Liver (tissue), 9 donors: ENCODE data around the gene ATP2C2. TPM values are rescaled to one million over a fixed set of nuclear protein-coding genes. Genes with fewer than 3 reads are reported as not detected.

ENCODE experiments used
- DNase-seq: peaks from one replicate; pipeline ENCODE4 v3.0.0-alpha.2; 2017; ENCODE audit warnings: low spot score
- H3K27ac ChIP-seq, 2 donors: one replicate each; pipeline ENCODE4 v1.7.0; 2013; ENCODE audit warnings: inconsistent platforms in 2 of 2, low read length in 2 of 2, control low read depth in 1 of 2, low read depth in 1 of 2, mild to moderate bottlenecking in 1 of 2
- H3K27me3 ChIP-seq, 4 donors: one replicate each; pipeline versions ENCODE4 v1.6.1 to v1.7.0; 2013; ENCODE audit warnings: low read length in 3 of 4, inconsistent platforms in 1 of 4, mild to moderate bottlenecking in 1 of 4, moderate library complexity in 1 of 4; ENCODE audit not compliant: control insufficient read depth in 4 of 4, insufficient read depth in 4 of 4
- H3K36me3 ChIP-seq, 4 donors: one replicate each; pipeline versions ENCODE4 v1.6.1 to v1.7.0; 2013; ENCODE audit warnings: low read length in 3 of 4, mild to moderate bottlenecking in 3 of 4, low read depth in 1 of 4, moderate library complexity in 1 of 4; ENCODE audit not compliant: control insufficient read depth in 4 of 4, insufficient read depth in 3 of 4
- H3K4me1 ChIP-seq, 4 donors: one replicate each; pipeline versions ENCODE4 v1.6.1 to v1.7.0; 2013; ENCODE audit warnings: low read length in 3 of 4, mild to moderate bottlenecking in 3 of 4, moderate library complexity in 1 of 4; ENCODE audit not compliant: control insufficient read depth in 4 of 4, insufficient read depth in 4 of 4
- H3K4me3 ChIP-seq, 3 donors: one replicate each; pipeline versions ENCODE4 v1.6.1 to v1.7.0; 2013; ENCODE audit warnings: low read length in 3 of 3, control low read depth in 1 of 3, low read depth in 1 of 3, mild to moderate bottlenecking in 1 of 3
- H3K9ac ChIP-seq, 2 donors: one replicate each; pipeline ENCODE4 v1.7.0; 2013; ENCODE audit warnings: low read length in 2 of 2, mild to moderate bottlenecking in 2 of 2, moderate library complexity in 2 of 2, control low read depth in 1 of 2, low read depth in 1 of 2
- H3K9me3 ChIP-seq, 4 donors: one replicate each; pipeline versions ENCODE4 v1.6.1 to v1.7.0; 2013; ENCODE audit warnings: low read length in 3 of 4; ENCODE audit not compliant: control insufficient read depth in 4 of 4
- ATF3 ChIP-seq: IDR thresholded peaks from 2 replicates; pipeline ENCODE4 v1.6.1; 2016; ENCODE audit warnings: antibody characterized with exemption
- CTCF ChIP-seq: fragments of 150-350 bp; IDR thresholded peaks from 2 replicates; pipeline ENCODE4 v1.5.1; 2017; ENCODE audit warnings: improper control_type of control experiment, low read depth, low read length; ENCODE audit not compliant: missing input control
- EGR1 ChIP-seq, 2 donors: IDR thresholded peaks; 2 replicates each; pipeline ENCODE4 v1.6.1; 2016 to 2018; ENCODE audit warnings: antibody characterized with exemption in 2 of 2, low read depth in 2 of 2
- FOXA1 ChIP-seq: IDR thresholded peaks from 2 replicates; pipeline ENCODE4 v1.6.1; 2016; ENCODE audit warnings: antibody characterized with exemption
- FOXA2 ChIP-seq: IDR thresholded peaks from 2 replicates; pipeline ENCODE4 v1.6.1; 2016; ENCODE audit warnings: antibody characterized with exemption
- GABPA ChIP-seq, 2 donors: IDR thresholded peaks in 1 of 2; conservative IDR thresholded peaks in 1 of 2; 2 replicates each; pipeline ENCODE4 v1.6.1; 2016; ENCODE audit warnings: antibody characterized with exemption in 2 of 2, mild to moderate bottlenecking in 1 of 2, moderate library complexity in 1 of 2
- HNF4A ChIP-seq, 2 donors: conservative IDR thresholded peaks; 2 replicates each; pipeline ENCODE4 v1.6.1; 2016; ENCODE audit warnings: antibody characterized with exemption in 2 of 2, mild to moderate bottlenecking in 2 of 2
- HNF4G ChIP-seq: IDR thresholded peaks from 2 replicates; pipeline ENCODE4 v1.6.1; 2016; ENCODE audit warnings: antibody characterized with exemption
- JUND ChIP-seq, 2 donors: IDR thresholded peaks; 2 replicates each; pipeline ENCODE4 v1.6.1; 2016; ENCODE audit warnings: antibody characterized with exemption in 2 of 2
- MAX ChIP-seq: IDR thresholded peaks from 2 replicates; pipeline ENCODE4 v1.6.1; 2016; ENCODE audit warnings: antibody characterized with exemption
- NR2F2 ChIP-seq: IDR thresholded peaks from 2 replicates; pipeline ENCODE4 v1.6.1; 2016; ENCODE audit warnings: antibody characterized with exemption
- RAD21 ChIP-seq, 2 donors: IDR thresholded peaks; 2 replicates each; pipeline ENCODE4 v1.6.1; 2016; ENCODE audit warnings: antibody characterized with exemption in 2 of 2, mild to moderate bottlenecking in 2 of 2
- RXRA ChIP-seq, 2 donors: IDR thresholded peaks; 2 replicates each; pipeline ENCODE4 v1.6.1; 2017 to 2018; ENCODE audit warnings: antibody characterized with exemption in 2 of 2, mild to moderate bottlenecking in 1 of 2
- SP1 ChIP-seq: IDR thresholded peaks from 2 replicates; pipeline ENCODE4 v1.6.1; 2018; ENCODE audit warnings: antibody characterized with exemption, mild to moderate bottlenecking
- TAF1 ChIP-seq: conservative IDR thresholded peaks from 2 replicates; pipeline ENCODE4 v1.6.1; 2016; ENCODE audit warnings: antibody characterized with exemption, mild to moderate bottlenecking
- YY1 ChIP-seq: IDR thresholded peaks from 2 replicates; pipeline ENCODE4 v1.6.1; 2016; ENCODE audit warnings: antibody characterized with exemption, mild to moderate bottlenecking
- WGBS: extraction: QIAGEN DNeasy Blood & Tissue Kit; methylation state at CpG from one replicate; pipeline ENCODE4 v1.1.7; 2013; 5-methylcytosine and 5-hydroxymethylcytosine counted together
- polyA plus RNA-seq, 2 donors: library from polyadenylated mRNA; stranded (reverse) in 1 of 2; unstranded in 1 of 2; fragments of 200-250 nt in 1 of 2; fragments of >200 nt in 1 of 2; fragmentation: Nextera tagmentation in 1 of 2; extraction: Ambion mirVana in 1 of 2; gene quantifications; one replicate each; pipeline versions ENCODE4 v1.2.1 to v1.2.3, GENCODE V29; 2013 to 2015
- total RNA-seq, 2 donors: library from RNA; depleted of rRNA; stranded (reverse); fragments of >200 nt; gene quantifications; one replicate each; pipeline ENCODE4 v1.2.3, GENCODE V29; 2014
- TF ChIP-seq, protein P1 (sequence below): IDR thresholded peaks from 2 replicates; pipeline ENCODE4 v1.6.1; 2016; ENCODE audit warnings: antibody characterized with exemption, mild to moderate bottlenecking
- TF ChIP-seq, protein P2 (sequence below): IDR thresholded peaks from 2 replicates; pipeline ENCODE4 v1.6.1; 2016; ENCODE audit warnings: antibody characterized with exemption
- donor health status: healthy.
- donor health status: healthy.
- donor health status: healthy.
- donor health status: healthy.
- donor health status: healthy.

Gene ATP2C2
- total and polyA plus RNA-seq, 4 donors: 0.05 to 0.33 (median 0.22) TPM

- TF ChIP-seq, protein P1, sequence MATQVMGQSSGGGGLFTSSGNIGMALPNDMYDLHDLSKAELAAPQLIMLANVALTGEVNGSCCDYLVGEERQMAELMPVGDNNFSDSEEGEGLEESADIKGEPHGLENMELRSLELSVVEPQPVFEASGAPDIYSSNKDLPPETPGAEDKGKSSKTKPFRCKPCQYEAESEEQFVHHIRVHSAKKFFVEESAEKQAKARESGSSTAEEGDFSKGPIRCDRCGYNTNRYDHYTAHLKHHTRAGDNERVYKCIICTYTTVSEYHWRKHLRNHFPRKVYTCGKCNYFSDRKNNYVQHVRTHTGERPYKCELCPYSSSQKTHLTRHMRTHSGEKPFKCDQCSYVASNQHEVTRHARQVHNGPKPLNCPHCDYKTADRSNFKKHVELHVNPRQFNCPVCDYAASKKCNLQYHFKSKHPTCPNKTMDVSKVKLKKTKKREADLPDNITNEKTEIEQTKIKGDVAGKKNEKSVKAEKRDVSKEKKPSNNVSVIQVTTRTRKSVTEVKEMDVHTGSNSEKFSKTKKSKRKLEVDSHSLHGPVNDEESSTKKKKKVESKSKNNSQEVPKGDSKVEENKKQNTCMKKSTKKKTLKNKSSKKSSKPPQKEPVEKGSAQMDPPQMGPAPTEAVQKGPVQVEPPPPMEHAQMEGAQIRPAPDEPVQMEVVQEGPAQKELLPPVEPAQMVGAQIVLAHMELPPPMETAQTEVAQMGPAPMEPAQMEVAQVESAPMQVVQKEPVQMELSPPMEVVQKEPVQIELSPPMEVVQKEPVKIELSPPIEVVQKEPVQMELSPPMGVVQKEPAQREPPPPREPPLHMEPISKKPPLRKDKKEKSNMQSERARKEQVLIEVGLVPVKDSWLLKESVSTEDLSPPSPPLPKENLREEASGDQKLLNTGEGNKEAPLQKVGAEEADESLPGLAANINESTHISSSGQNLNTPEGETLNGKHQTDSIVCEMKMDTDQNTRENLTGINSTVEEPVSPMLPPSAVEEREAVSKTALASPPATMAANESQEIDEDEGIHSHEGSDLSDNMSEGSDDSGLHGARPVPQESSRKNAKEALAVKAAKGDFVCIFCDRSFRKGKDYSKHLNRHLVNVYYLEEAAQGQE: no peak
These were observed 49.1 kb upstream of the ATP2C2 start (continued) for GRCh38 chr16:84319146-84319760.

GRCh38 chr16:84320511-84320910 lies 47.8 kb upstream of the ATP2C2 start:
- no peak for TF ChIP-seq EGR1 (IDR thresholded peaks at IDR 0.05; ENCODE audit: low read depth in 2 of 2)
- TF ChIP-seq, protein P2, sequence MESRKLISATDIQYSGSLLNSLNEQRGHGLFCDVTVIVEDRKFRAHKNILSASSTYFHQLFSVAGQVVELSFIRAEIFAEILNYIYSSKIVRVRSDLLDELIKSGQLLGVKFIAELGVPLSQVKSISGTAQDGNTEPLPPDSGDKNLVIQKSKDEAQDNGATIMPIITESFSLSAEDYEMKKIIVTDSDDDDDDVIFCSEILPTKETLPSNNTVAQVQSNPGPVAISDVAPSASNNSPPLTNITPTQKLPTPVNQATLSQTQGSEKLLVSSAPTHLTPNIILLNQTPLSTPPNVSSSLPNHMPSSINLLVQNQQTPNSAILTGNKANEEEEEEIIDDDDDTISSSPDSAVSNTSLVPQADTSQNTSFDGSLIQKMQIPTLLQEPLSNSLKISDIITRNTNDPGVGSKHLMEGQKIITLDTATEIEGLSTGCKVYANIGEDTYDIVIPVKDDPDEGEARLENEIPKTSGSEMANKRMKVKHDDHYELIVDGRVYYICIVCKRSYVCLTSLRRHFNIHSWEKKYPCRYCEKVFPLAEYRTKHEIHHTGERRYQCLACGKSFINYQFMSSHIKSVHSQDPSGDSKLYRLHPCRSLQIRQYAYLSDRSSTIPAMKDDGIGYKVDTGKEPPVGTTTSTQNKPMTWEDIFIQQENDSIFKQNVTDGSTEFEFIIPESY: no peak
- no peak for TF ChIP-seq RAD21 (IDR thresholded peaks at IDR 0.05)
- no peak for TF ChIP-seq ATF3
- no peak for TF ChIP-seq TAF1
- TF ChIP-seq GABPA (IDR thresholded peaks at IDR 0.05 in 1 of 2, conservative IDR thresholded peaks at IDR 0.05 in 1 of 2): no peak
- no peak for TF ChIP-seq MAX
- TF ChIP-seq RXRA (IDR thresholded peaks at IDR 0.05): no peak
- TF ChIP-seq FOXA2: no peak
- TF ChIP-seq FOXA1: no peak
- TF ChIP-seq JUND (IDR thresholded peaks at IDR 0.05): no peak
- TF ChIP-seq CTCF: no peak
- no peak for TF ChIP-seq YY1
- no peak for TF ChIP-seq SP1
- TF ChIP-seq HNF4A (conservative IDR thresholded peaks at IDR 0.05): no peak
- TF ChIP-seq NR2F2: no peak
- no peak for TF ChIP-seq HNF4G
- H3K9ac ChIP-seq: no peak overlapping the region
- H3K36me3 ChIP-seq: no peaks in the 10 kb centered on the region
- DNase-seq: no peak
- no peak overlapping the region for H3K4me3 ChIP-seq
- H3K27me3 ChIP-seq: no peaks in the 10 kb centered on the region
- H3K4me1 ChIP-seq: no peaks in the 10 kb centered on the region
- peaks cover 0 to 7% (median 4%) of the 10 kb centered on the region in 4 donors for H3K9me3 ChIP-seq
- H3K27ac ChIP-seq: no peak overlapping the region
- whole genome bisulfite sequencing: 79% methylated on average over 5 of the region's 5 CpGs
